GM23248 (cell line): ENCODE measurements around the gene NFATC3.

Experiments
- EZH2 ChIP-seq: fragments of 200-600 bp; sonication (generic); IDR thresholded peaks from 2 replicates; pipeline ENCODE4 v1.6.1; 2018; ENCODE audit warnings: antibody characterized with exemption, mild to moderate bottlenecking; ENCODE audit not compliant: insufficient read depth, poor library complexity, severe bottlenecking
- EZH2phosphoT487 ChIP-seq: fragments of 200-600 bp; sonication (generic); IDR thresholded peaks from 2 replicates; pipeline ENCODE4 v1.6.1; 2018; ENCODE audit warnings: antibody characterized with exemption, moderate library complexity, mild to moderate bottlenecking, low read depth; ENCODE audit not compliant: insufficient read depth

DNA sequence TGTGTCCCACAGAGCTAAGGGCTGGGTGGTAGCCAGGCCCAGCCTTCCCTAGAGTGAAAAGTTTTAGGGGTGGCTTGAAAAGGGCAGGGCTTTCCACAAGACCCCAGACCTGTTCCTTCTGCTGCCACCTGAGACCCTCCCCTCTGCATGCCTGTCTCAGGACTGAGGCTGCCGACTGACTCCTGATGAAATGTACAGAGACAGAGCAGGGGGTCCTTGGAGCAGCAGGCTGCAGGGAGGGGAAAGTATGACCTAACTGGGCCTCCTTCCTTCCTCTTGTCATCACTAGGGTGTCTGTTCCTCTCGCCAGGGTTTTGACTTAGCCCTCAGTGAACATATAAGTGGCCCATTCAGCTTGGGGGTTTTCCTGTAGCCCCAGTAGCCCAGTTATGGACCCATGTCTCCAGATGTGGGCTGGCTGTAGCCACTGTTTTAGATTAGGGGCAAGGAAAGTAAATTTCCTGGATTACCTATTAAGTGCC is 14.9 kb upstream of the NFATC3 start:
- TF ChIP-seq EZH2 (no peak), EZH2phosphoT487 (no peak)
